AG09319 (cell line): ENCODE results near the gene PROX2.
A peak's percentile ranks its signal among the peaks of the same experiment; 100 is the strongest.

Experiments
- DNase-seq: peaks from one replicate; pipeline ENCODE4 v3.0.0-alpha.2; 2010; ENCODE audit warnings: low read depth; ENCODE audit errors: extremely low read depth
- CTCF ChIP-seq: IDR thresholded peaks from 2 replicates; pipeline ENCODE4 v1.5.1; 2011; ENCODE audit warnings: low read depth, mild to moderate bottlenecking, inconsistent platforms, low read length, moderate library complexity

PROX2 gene

GRCh38 chr14:74879427-74880182, 3.7 kb upstream of the PROX2 start:
- DNase-seq: no peak
- no peak for TF ChIP-seq CTCF

DNA sequence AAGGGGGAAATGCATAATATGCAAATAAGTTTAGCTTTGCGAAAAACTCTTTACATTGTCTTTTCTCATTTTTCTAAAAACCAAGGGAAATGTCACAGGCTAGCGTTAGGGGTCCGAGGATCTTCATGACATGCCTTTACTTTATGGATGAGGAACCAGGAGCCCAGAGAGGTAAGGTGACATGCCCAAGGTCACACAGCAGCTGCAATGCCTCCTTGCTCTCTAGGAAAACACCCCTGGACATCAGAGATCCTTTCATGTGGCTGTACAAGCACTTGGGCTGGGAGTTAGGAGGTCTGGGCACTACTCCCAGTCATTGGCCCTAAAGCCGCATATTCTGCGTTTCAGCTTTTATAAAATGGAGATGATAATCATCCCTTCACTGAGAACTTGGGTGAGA, 741 bp downstream of the PROX2 start:
- DNase-seq: no peak
- TF ChIP-seq CTCF: no peak

DNA sequence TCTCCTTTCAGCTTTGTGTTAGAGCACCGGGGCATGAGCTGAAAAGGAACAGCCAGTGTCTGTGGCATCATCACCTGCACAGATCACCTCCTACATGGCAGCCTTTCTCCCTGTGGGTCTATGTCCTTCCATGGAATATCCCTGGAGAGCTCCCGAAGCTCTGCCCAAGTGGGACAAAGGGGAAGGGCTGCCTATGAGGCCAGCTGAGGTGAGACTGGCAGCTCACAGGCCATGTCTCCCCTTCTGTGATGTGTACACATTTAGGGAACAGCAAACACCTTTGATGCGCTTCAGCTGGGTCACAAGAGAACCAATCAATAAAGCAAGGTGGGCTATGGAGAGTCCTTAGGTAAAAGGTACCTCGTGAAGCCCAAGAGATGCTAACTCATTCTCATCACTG, 4.1 kb downstream of the PROX2 start:
- no peak for TF ChIP-seq CTCF

DNA sequence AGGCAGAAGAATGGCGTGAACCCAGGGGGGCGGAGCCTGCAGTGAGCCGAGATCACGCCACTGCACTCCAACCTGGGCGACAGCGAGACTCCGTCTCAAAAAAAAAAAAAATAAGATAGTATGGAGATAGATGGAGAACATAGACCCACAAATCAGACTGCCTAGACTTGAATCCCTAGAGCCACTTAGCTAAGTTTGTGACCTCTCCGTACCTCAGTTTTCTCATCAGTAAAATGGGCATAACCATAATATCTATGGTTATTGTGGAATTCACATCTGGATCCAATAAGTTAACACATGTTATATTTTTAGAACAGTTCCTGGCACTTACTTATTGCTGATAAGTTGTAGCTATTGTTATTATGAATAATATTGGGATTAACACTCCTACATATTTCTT, 7.2 kb downstream of the PROX2 start:
- no peak for DNase-seq
- TF ChIP-seq CTCF: no peak

More for the DNA sequence above, 4.1 kb downstream of the PROX2 start:
- DNase-seq: no peak

DNA sequence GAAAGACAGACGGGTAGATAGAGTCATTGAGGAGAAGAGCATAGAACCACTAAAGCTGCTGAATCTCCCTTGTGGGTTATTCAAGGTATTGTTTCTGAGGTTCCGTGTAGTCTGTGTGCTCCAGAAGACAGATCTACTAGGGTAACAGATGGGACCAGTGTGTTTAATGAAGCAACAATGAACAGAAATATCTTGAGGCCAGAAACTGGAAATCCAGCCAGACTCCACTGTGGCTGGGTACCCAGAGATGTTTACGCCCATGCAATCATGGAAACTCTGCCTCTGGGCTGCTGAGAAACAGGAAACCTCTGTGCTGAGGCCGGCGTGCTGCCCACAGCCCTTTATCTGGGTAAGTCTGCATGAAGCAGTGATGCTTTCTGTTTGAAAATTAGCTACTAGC, 8.3 kb downstream of the PROX2 start:
- TF ChIP-seq CTCF: no peak
- DNase-seq: peak; percentile 69

DNA sequence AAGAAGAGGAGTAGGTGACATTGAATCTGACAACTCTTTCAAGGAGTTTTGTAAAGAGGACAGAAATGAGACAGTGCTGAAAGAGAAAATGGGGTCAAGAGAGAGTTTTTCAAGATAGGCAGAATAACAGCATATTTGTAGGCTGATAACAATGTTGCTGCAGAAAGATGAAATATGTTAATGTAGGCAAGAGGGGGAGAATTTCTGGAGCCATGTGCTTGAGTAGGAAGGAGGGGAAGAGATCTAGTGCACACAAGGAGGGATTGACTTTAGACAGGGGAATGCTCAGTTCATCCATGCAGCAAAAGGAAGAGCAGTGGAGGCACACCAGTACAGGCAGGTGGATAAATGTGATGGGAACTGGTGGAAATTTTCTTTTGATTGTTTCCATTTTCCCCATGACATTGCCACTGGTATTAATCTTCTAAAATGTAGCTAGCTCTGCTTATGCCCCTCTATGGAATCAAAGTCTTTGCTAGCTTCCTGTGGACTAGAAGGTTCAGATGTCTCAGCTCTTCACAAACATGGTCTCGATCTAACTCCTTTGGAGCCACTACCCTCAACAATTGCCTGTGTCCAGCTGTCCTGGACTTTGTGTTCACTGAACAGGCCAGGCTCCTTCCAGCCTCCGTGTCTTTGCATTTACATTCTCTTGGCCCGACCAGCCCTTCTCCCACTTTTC, 9.1 kb downstream of the PROX2 start:
- TF ChIP-seq CTCF: no peak
- DNase-seq: no peak

DNA sequence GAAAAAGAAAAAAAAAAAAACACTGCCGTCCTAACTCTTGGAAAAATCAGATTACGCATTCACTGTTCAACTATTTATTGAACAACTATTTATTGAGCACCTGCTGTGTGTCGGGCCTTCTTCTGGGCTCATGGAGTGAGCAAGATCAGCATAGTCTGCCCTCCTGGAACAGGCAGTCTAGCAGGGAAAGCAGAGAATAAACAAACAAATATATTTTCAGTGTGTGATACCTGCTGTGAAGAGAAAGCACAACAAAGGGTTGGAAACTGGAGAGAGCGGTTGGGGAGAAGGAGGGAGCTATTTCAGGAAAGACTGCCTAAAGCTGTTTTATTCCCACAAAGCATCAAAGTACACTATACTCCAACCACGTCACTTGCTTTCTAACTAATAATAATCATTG, 10.8 kb downstream of the PROX2 start:
- no peak for TF ChIP-seq CTCF
- DNase-seq: no peak
